ENCODE measurements around the gene TNFSF11.

Gene TNFSF11

GRCh38 chr13:42652642-42653415, 78.9 kb downstream of the TNFSF11 start:
- DNase-seq (ENCODE audit: low spot score) (no peak), ATAC-seq (ENCODE audit: low read depth) (no peak)
- no peak for TF ChIP-seq CTCF (IDR thresholded peaks at IDR 0.05; ENCODE audit: poor library complexity, severe bottlenecking)
- Histone ChIP-seq H3K36me3 (ENCODE audit: low read depth) (no peaks in the 10 kb centered on the region), H3K27me3 (ENCODE audit: insufficient read depth, poor library complexity, severe bottlenecking) (no peaks in the 10 kb centered on the region), H3K4me1 (ENCODE audit: insufficient read depth, poor library complexity, severe bottlenecking) (no peaks in the 10 kb centered on the region), H3K4me3 (ENCODE audit: severe bottlenecking) (no peak overlapping the region), H3K9me3 (ENCODE audit: severe bottlenecking) (no peaks in the 10 kb centered on the region), H3K27ac (ENCODE audit: poor library complexity, severe bottlenecking) (no peak overlapping the region)

- no peak for TF ChIP-seq CTCF (IDR thresholded peaks at IDR 0.05; ENCODE audit: poor library complexity, severe bottlenecking)
- Histone ChIP-seq H3K36me3 (ENCODE audit: low read depth) (no peaks in the 10 kb centered on the region), H3K9me3 (ENCODE audit: severe bottlenecking) (no peaks in the 10 kb centered on the region), H3K27ac (ENCODE audit: poor library complexity, severe bottlenecking) (no peak overlapping the region), H3K27me3 (ENCODE audit: insufficient read depth, poor library complexity, severe bottlenecking) (no peaks in the 10 kb centered on the region), H3K4me1 (ENCODE audit: insufficient read depth, poor library complexity, severe bottlenecking) (no peaks in the 10 kb centered on the region), H3K4me3 (ENCODE audit: severe bottlenecking) (no peak overlapping the region)
- ATAC-seq (ENCODE audit: low read depth) (no peak), DNase-seq (ENCODE audit: low spot score) (no peak)
These were observed 79.7 kb downstream of the TNFSF11 start for GRCh38 chr13:42653679-42654078.

- TF ChIP-seq CTCF (IDR thresholded peaks at IDR 0.05; ENCODE audit: poor library complexity, severe bottlenecking) = no peak
- no peak for ATAC-seq (ENCODE audit: low read depth)
- H3K4me1 ChIP-seq (ENCODE audit: insufficient read depth, poor library complexity, severe bottlenecking) = no peaks in the 10 kb centered on the region
- no peaks in the 10 kb centered on the region for H3K36me3 ChIP-seq (ENCODE audit: low read depth)
- H3K27ac ChIP-seq (ENCODE audit: poor library complexity, severe bottlenecking) = no peak overlapping the region
- no peak overlapping the region for H3K4me3 ChIP-seq (ENCODE audit: severe bottlenecking)
- no peak for DNase-seq (ENCODE audit: low spot score)
- no peaks in the 10 kb centered on the region for H3K27me3 ChIP-seq (ENCODE audit: insufficient read depth, poor library complexity, severe bottlenecking)
- no peaks in the 10 kb centered on the region for H3K9me3 ChIP-seq (ENCODE audit: severe bottlenecking)
These were observed 80.3 kb downstream of the TNFSF11 start for GRCh38 chr13:42654212-42654611.

- TF ChIP-seq CTCF (IDR thresholded peaks at IDR 0.05; ENCODE audit: poor library complexity, severe bottlenecking) = no peak
- DNase-seq (ENCODE audit: low spot score) (no peak), ATAC-seq (ENCODE audit: low read depth) (no peak)
- Histone ChIP-seq H3K27me3 (ENCODE audit: insufficient read depth, poor library complexity, severe bottlenecking) (no peaks in the 10 kb centered on the region), H3K4me3 (ENCODE audit: severe bottlenecking) (no peak overlapping the region), H3K27ac (ENCODE audit: poor library complexity, severe bottlenecking) (no peak overlapping the region), H3K9me3 (ENCODE audit: severe bottlenecking) (no peaks in the 10 kb centered on the region), H3K36me3 (ENCODE audit: low read depth) (no peaks in the 10 kb centered on the region), H3K4me1 (ENCODE audit: insufficient read depth, poor library complexity, severe bottlenecking) (no peaks in the 10 kb centered on the region)
These were observed 80.8 kb downstream of the TNFSF11 start for GRCh38 chr13:42654722-42655121.

- no peaks in the 10 kb centered on the region for H3K9me3 ChIP-seq (ENCODE audit: severe bottlenecking)
- H3K36me3 ChIP-seq (ENCODE audit: low read depth) = no peaks in the 10 kb centered on the region
- H3K4me3 ChIP-seq (ENCODE audit: severe bottlenecking) = no peak overlapping the region
- DNase-seq (ENCODE audit: low spot score) (no peak), ATAC-seq (ENCODE audit: low read depth) (no peak)
- no peaks in the 10 kb centered on the region for H3K4me1 ChIP-seq (ENCODE audit: insufficient read depth, poor library complexity, severe bottlenecking)
- TF ChIP-seq CTCF (IDR thresholded peaks at IDR 0.05; ENCODE audit: poor library complexity, severe bottlenecking) = no peak
- no peaks in the 10 kb centered on the region for H3K27me3 ChIP-seq (ENCODE audit: insufficient read depth, poor library complexity, severe bottlenecking)
- no peak overlapping the region for H3K27ac ChIP-seq (ENCODE audit: poor library complexity, severe bottlenecking)
These were observed 82.2 kb downstream of the TNFSF11 start for GRCh38 chr13:42656161-42656560.

Data from RWPE2 (cell line).